ENCODE results near the gene TMEM53.

Gene TMEM53

GRCh38 chr1:44603718-44604117 is 70.6 kb downstream of the TMEM53 start:
- no peak for DNase-seq (ENCODE audit: low read depth)
